GM12872 (cell line): ENCODE measurements around the gene TMEM192.

Experiments used
- TF ChIP-seq, protein P1 (sequence below): IDR thresholded peaks from 3 replicates; pipeline ENCODE4 v1.5.1; 2011; ENCODE audit warnings: low read depth, mild to moderate bottlenecking, low read length, moderate library complexity; ENCODE audit not compliant: insufficient read depth

Gene TMEM192

DNA sequence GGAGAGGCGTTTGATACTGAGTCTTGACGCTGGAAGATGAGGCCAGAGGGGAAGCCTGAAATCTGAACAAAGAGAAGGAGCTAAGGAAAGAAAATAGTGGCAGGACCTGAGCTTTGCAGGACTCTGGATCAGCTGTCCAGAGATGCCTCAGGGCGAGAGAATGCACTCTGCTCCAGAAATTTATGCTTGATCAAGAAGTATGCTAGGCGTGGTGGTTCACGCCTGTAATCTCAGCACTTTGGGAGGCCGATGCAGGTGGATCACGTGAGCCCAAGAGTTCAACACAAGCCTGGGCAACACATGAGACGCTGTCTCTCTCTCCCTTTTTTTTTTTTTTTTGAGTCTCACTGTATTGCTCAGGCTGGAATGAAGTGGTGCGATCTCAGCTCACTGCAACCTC lies 57.1 kb downstream of the TMEM192 start:
- TF ChIP-seq, protein P1, sequence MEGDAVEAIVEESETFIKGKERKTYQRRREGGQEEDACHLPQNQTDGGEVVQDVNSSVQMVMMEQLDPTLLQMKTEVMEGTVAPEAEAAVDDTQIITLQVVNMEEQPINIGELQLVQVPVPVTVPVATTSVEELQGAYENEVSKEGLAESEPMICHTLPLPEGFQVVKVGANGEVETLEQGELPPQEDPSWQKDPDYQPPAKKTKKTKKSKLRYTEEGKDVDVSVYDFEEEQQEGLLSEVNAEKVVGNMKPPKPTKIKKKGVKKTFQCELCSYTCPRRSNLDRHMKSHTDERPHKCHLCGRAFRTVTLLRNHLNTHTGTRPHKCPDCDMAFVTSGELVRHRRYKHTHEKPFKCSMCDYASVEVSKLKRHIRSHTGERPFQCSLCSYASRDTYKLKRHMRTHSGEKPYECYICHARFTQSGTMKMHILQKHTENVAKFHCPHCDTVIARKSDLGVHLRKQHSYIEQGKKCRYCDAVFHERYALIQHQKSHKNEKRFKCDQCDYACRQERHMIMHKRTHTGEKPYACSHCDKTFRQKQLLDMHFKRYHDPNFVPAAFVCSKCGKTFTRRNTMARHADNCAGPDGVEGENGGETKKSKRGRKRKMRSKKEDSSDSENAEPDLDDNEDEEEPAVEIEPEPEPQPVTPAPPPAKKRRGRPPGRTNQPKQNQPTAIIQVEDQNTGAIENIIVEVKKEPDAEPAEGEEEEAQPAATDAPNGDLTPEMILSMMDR: no peak

DNA sequence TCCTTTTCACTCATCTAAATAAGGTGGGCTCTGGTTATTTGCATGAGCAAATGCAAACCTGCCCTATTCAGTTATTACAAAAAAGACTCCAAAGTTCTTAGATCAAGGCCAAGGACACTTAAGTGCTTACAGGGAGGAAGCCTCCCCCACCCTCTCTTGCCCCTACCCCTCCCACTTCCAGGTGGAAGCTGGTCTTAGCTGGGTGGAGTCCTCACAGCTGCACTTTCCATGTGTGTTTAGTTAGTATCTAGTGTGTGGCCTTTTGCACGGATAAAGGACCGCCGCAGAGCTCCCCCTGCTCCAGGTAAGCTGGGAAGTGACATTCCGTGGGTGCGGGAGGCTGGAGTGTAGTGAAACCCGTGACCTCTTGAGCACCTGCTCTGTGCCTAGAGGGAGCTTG lies 59.0 kb downstream of the TMEM192 start, which contains the start of gene TRIM75:
TRIM75 (plus strand) TSS at position 222 of the 400 bp plus-strand sequence. CDS start 5,282 bp downstream, outside the sequence.
- TF ChIP-seq, protein P1: no peak

DNA sequence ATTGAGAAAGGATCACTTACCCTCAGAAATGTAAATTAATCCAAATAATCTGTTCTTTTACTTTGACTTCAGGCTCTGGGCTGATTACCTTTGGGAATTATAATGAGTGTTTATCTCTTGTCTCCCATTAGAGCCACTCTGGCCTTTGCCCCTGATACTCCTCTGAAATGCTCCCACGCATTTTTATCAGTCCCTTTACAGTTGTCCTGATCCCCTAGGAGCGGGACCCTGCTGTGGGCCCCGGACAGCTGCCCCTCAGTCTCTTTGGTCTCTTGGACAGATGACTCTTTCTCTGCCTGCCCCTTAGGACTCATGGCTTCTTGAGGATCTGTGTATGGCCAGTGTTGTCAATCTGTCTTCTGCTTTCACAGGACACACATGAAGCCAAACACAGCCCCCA lies 60.0 kb downstream of the TMEM192 start:
- TF ChIP-seq, protein P1: no peak

DNA sequence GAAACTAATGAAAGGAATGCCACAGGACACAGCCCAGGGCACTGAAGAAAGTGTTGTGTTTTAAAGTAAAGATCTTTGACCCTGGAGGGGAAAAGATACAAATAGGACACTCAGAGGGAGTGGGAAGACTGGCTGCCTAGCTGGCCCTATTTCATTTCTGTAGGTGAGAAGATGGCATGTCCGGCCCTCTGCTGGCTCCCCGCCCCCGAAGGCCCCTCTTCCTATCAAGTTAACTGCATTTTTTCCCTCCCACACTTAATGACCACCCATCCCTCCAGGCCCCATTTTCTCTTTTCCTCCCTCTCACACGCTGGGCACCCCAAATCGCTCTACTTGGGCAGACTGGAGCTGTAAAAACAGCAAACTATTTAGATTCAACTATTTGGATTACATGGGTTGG lies 64.5 kb downstream of the TMEM192 start:
- TF ChIP-seq, protein P1: no peak

DNA sequence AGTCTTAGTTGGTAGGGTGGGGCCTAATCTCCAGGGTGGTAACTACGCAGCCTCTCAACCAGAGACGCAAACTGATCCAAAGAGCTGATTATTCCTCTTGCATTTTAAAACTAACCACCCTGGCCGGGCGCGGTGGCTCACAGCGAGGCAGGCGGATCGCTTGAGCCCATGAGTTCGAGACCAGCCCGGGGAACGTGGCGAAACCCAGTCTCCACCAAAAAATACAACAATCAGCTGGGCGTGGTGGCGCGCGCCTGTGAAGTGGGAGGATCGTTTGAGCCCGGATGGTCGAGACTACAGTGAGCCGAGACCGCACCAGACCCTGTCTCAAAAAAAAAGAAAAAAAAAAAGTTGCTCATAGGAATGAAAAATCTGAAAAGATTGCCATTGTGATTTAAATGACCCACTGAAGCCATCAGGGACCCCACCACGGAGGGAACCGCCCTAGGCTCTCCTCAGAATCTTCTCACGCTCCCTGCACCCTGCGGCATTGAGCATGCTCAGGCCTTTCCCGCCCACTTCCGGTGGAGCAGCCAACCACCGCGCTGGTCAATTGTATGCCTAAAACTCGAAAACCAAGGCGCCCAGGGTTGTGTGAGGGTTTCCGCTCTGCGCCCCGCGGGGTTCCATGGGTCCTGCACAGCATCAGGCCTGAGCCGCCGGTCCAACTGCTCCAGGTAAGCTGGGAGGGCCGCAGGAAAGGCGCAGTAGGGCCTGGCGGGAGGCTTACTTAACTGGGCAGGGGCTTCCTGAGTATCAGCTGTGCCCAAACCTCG lies 81.0 kb downstream of the TMEM192 start, which contains the start of gene TRIM60:
TRIM60 (plus strand) TSS at position 564 of the 776 bp plus-strand sequence. CDS start 8,074 bp downstream, outside the sequence.
- TF ChIP-seq, protein P1: no peak

DNA sequence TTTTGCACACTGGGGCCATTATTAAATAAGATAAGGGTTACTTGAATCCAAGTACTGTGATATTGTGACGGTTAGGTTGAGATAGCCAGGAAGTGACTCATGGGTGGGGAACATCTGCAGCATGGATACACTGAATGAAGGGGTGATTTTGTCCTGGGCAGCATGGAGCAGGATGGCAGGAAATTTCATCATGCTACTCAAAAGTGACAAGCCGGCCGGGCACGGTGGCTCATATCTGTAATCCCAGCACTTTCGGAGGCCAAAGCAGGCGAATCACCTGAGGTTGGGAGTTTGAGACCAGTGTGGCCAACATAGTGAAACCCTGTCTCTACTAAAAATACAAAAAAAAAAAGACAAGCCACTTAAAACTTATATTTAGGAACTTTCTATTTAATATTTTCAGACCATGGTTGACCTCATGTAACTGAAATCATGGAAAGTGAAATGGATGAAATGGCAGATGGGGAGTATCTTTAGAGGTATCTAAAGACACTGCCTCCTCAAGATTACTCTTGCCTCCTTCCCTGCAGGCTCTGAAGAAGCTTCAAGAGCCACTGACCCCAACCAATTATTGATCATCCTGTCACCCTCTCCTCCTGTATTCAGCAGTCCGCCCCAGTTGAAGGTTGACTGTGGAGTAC lies 84.8 kb downstream of the TMEM192 start:
- TF ChIP-seq, protein P1: no peak
